Measurements from ENCODE around the gene TTC34.
A peak's percentile ranks its signal among the peaks of the same experiment; 100 is the strongest.

Gene TTC34

GRCh38 chr1:2801535-2802291 lies at the start of gene TTC34:
TSS of gene TTC34 (minus strand) at chr1:2801693. CDS start at chr1:2800827, 866 bp downstream.
- peak; percentile 27 for DNase-seq (ENCODE audit: low spot score)

GRCh38 chr1:2850502-2850901 lies 49.0 kb upstream of the TTC34 start:
- no peak for DNase-seq (ENCODE audit: low spot score)

DNA sequence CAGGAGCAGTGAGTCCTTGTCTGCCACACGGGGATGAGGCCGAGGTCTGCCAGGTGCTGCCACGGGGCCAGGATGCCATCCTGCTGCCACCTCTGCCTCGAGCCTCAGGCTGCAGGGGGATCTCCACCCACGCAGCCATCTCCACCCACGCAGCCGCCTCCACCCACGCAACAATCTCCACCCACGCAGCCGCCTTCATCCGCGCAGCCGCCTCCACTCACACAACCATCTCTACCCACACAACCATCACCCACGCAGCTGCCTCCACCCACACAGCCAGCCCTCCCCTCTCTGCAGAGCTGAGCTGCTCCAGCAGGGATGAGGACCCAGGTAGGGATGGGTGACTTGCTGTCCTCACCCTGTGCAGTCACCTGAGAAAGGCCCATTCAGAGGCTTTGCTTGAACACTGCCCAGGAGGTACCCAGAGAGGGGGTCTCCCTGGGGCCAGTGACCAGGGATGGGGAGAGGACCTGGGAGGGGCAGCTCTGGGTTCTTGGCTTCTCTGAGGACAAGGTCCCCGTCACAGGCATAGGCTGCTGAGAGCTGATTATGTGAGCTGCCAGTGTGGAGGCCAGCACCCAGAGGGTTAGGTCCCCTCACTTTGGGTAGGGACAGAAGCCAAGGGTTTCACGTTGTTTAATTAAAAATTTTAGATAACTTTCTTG lies 46.6 kb upstream of the TTC34 start:
- DNase-seq (ENCODE audit: low spot score): no peak

GRCh38 chr1:2847086-2847985 lies 45.8 kb upstream of the TTC34 start:
- no peak for DNase-seq (ENCODE audit: low spot score)

DNA sequence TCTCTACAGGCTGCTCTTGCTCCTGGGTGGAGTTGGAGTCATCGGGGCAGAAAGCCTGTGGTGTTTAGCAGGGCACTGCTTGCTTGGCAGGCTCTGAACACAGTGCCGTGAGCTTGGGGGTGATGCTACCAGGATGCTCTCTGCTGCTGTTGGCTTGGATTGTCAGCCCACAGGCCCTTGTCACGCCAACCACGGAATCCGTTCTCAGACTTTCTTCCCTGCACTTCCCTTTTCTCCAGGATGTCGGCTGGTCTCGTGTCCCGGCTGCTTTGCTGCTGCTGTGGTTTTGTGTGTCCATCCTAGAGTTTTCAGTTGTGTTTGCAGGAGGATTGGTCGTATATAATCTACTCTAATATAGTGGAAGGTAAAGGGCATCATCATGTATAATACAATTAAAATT lies 44.4 kb upstream of the TTC34 start:
- no peak for DNase-seq (ENCODE audit: low spot score)

- DNase-seq (ENCODE audit: low spot score): no peak
Observed at GRCh38 chr1:2840036-2840809, 38.7 kb upstream of the TTC34 start.

DNA sequence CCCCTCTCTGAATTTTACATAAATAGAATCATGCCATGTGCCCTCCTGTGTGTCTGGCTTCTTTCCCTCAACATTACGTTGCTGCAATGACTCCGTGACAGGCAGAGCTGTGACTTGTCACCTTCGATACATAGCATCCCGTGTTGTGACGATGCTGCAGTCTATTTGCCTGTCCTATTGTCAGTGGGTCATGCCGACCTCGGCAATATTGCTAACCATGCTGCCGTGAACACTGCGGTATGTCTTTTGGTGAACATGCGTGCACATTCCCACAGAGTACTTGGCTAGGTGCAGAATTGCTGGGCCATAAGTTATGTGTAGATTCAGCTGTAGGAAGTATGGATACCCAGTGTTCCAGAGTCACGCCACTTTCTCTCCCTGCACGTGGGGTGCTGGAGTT lies 36.3 kb upstream of the TTC34 start:
- DNase-seq (ENCODE audit: low spot score): no peak

- DNase-seq (ENCODE audit: low spot score): no peak
Observed at GRCh38 chr1:2837316-2837715, 35.8 kb upstream of the TTC34 start.

GRCh38 chr1:2836333-2836970 lies 35.0 kb upstream of the TTC34 start:
- DNase-seq (ENCODE audit: low spot score): no peak

GRCh38 chr1:2835650-2836159 lies 34.2 kb upstream of the TTC34 start:
- DNase-seq (ENCODE audit: low spot score): no peak

GRCh38 chr1:2834741-2835564 lies 33.5 kb upstream of the TTC34 start:
- no peak for DNase-seq (ENCODE audit: low spot score)

DNA sequence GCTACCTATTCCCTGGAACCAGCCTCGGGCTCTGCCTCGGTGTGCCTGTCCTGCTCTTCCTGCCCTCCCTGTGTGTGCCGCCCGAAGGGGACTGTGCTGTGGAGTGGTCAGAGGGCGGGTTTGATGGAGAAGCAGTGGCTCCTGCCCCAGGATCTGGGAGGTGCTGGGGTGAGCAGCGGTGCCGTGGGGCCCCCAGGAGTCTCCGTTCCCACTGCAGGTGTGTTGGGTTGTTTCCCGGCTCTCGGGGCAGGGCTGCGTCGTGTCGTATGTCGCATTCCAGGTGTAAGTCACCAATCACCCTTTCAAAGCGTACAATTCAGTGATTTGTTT lies 32.6 kb upstream of the TTC34 start:
- DNase-seq (ENCODE audit: low spot score): no peak

- DNase-seq (ENCODE audit: low spot score): no peak
Observed at GRCh38 chr1:2833454-2834145, 32.1 kb upstream of the TTC34 start.

DNA sequence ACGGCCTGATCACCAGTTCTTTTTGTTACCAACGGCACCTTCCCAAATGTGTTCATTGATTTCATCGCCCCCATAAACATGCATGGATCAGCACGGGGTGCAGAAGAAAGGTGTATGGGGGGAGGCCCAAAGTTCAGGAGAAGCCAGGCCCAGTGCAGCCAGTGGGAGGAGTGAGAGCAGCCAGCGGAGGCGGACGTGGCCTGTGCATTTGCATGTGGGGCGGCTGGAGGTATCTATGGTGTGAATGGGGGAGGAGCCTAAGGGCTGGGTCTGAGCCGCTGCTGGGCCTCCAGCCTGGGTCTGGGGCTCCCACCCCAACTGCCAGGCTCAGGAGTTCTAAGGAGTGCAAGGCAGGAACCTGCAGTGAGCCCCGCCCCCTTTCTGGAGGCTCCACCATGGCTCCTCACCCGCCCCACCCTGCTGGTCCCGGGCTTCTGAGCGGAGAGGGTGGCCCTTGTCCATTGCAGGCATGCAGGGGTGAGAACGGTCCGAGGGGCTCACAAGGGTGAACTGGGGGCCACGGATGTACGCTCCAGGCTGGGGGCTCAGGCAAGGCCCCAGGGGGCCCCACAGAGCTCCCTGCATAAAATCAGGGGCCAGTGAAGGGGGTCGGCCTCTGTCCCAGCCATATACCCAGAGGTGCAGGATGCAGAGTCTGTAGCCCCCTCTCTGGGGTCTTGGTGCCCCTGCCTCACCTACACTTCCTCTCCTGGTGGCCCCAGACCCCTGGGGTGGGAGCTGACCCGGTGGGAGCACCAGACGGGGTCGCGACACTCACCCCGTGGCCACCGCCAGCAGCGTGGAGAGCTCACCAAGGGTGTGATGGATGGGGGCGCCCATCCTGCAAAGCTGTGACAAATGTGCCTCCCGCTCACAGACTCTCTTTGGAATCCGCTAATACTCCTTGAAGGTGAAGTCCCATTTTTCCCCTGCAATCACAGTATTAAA lies 31.3 kb upstream of the TTC34 start:
- no peak for DNase-seq (ENCODE audit: low spot score)

GRCh38 chr1:2831596-2832212 lies 30.2 kb upstream of the TTC34 start:
- no peak for DNase-seq (ENCODE audit: low spot score)

GRCh38 chr1:2830761-2831425 lies 29.4 kb upstream of the TTC34 start:
- no peak for DNase-seq (ENCODE audit: low spot score)

GRCh38 chr1:2829846-2830615 lies 28.5 kb upstream of the TTC34 start:
- no peak for DNase-seq (ENCODE audit: low spot score)
